Activated CD8-positive, alpha-beta memory T cell treated with anti-CD3 and anti-CD28 coated beads, Interleukin-2, amount 50 U/mL, for 24 hours (primary cell): ENCODE data around the gene AGAP1.

ENCODE experiments used
- DNase-seq: peaks from one replicate; pipeline ENCODE4 v3.0.0-alpha.2; 2020; ENCODE audit errors: extremely low read depth

The AGAP1 gene

DNA sequence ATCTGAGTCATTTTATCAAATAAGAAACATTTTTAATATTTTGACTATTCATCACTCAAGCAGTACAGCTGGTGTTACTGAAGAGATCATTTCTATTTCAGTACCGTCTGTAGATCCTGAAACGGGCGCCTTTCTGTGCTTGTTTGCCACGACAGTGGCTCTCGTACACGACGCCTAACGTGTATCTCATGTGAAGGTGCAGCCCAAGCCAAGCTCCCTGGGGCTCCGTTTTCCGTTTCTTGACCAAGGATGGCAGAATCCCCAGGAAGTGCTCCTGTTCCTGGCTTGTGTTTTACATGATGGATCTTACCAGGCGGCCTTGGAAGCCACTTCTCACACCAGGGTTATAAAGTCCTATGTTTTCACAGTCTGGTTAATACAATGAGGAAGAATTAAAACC lies 353.7 kb downstream of the AGAP1 start:
- no peak for DNase-seq

DNA sequence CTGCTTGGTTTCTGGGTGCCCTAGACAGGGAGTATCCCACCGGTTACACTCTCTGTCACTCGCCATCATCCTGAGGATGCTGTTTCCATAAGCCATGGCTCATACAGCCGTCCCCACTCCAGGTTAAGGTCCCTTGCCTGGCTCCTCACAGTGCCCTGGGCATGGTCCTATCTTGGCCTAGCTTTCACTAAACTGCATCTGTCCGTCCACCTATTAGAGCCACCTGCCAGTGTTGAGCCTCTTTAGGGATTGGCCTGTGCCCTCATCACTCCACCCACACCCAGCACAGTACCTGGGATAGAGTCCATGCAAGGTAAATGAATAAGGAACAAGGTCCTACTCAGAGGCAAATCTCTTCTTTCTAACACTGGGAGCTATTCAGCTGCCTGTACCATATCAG lies 354.2 kb downstream of the AGAP1 start:
- DNase-seq = no peak

DNA sequence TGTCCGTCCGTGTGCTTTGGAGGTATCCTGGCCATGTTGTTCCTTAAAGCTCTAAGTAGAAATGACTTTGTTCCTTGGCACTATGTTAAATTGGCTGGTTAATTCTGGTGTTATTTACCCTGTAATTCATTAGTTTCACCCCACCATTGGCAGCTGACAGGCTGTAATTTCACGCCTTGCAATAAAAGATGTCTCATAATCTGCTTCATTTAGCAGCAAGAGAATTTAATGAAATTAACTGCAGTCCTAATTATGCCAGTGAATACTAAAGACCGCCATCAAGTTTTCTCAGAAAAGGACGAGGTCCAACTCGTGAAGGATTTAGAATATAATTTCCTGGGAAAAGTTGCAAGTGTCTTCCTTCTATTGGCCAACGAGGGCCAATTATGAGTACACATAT lies 355.1 kb downstream of the AGAP1 start:
- no peak for DNase-seq

DNA sequence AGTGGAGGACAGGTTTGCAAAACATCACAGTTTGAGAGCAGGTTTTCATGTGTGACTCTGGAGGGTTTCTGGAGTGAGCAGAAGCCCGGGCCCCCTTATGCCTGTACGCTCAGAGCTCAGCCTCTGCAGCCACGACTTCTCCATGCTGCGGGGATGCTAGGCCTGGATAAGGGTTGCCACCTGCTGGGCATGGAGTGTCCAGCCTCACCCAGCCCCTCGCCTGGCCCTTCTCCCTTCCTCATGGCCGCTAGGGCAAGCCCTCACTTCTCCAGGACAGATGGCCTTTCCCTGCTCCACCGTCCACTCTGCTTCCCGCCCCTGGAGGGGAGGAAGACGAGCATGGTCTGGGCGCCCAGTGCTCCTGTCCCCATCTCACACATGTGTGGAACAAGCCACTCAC lies 355.6 kb downstream of the AGAP1 start:
- DNase-seq = no peak

DNA sequence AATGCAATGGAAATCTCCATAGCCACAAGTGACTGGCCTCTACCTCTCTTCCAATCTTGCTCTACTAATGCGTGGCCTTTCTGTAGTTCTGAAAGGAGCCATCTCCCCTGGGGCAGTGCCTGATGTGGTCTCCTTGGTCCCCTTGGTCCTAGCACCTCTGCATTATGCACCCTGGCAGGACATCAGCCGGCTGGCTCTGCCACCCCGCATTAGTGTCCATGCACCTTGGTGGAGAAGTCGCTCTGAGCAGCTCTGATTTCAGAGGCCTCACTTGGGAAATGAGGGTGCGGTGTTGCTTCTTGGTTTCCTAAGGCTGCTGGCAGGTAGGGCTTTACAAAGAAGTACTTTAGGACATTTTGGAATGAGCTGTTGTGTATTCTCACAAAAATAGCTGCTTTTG lies 356.4 kb downstream of the AGAP1 start:
- no peak for DNase-seq

DNA sequence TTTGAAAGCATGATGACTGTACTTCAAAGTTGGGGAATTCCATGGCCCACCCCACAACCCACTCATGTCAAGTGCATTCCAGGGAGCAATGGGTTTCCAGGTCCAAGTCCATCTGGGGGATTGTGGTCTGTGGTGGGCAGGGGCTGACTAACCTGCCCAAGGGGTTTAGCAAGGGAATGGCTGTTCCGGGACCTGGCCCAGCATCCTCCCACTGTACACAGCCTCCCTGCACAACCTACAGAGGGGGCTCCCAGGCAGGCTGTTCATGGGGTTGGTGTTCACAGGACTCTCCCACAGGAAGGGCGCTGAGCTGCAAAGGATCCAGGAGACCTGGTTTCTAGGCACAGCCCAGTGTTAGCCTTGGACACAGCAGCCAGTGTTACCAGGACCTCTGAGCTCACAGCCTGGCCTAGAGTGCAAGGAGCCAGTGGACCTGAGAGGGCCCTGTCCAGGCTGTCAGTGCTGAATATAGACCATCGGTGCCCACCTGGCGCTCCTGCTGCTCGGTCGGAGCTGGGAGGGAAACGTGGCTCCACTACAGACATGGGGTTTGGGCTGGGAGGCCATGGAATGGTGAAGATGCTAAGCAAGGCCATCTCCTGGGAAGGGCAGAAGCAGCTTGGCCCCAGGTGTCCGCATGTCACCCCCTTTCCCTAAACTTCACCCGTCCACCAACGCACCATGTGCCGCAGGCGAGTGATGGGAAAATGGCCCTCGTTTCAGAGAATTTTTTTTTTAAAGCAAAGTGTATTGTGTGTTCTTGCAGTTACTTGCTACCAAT lies 357.1 kb downstream of the AGAP1 start:
- DNase-seq = no peak

DNA sequence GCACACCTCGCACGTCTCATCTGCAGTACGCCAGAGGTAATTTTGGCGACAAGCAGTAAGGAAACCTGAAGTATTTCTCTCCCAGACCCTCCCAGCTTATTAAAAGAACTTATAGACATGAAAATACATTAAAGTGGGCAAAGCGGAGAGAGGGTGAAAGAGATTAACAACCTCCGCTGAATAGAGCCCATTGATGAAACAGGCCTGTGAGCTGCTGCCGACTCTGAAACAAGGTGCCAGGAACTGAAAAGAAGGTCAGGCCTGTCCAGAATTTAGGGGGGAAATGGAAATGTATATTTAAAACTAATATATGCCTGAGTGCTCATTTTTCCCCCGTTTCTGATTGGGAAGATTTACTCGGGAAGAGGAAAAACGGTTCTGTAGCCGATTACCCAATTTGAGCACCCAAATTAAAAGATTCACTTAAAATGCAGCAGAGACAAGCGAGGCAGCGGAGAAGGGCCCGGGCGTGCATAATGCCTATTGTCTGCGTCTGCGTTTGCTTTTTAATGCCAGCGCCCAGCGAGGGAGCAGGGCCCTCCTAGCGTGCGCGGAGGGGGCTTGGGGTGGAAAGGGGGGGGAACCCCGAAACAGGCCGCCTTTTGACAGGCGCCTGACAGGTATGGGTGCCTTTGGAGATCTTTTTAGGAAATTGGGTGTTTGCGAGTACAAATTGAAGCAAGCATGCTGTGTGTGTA lies 358.1 kb downstream of the AGAP1 start:
- no peak for DNase-seq

DNA sequence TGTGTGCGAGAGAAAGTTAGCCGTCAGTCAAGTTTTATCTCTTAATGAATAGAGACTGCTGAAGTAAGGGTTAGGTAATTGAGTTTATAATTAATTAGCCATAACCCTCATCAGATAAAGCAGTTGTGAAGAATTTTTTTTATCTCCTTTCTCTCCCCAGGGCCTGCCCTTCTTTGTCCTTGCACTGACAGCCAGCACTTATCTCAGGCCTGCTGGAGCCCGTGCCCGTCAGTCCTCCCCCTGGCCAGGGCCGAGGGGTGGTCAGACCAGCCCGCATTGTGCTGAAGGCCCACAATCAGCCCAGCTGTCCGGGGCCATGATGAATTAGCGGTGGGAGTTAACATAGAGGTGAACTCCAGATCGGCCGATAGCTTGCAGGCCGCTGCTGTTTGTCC lies 358.7 kb downstream of the AGAP1 start:
- DNase-seq = no peak

DNA sequence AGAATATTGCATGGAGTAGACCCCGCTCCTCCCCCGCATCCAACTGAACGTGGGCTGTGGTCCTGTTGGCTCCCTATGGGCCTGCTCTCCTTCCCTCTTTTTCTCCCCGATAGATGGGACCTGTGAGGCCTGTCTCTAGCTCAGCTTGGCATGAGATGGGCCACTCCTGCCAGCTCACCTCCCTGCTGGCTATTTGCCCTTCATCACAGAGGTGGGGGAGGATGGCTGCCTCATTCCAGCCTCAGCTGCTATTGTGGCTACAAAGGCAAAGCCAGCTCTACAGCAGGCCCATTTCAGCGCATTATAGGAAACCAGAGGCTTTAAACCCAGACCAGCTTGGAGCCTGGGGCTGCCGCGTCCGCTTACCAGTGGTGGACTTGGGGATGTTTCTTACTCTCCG lies 360.4 kb downstream of the AGAP1 start:
- DNase-seq = no peak

DNA sequence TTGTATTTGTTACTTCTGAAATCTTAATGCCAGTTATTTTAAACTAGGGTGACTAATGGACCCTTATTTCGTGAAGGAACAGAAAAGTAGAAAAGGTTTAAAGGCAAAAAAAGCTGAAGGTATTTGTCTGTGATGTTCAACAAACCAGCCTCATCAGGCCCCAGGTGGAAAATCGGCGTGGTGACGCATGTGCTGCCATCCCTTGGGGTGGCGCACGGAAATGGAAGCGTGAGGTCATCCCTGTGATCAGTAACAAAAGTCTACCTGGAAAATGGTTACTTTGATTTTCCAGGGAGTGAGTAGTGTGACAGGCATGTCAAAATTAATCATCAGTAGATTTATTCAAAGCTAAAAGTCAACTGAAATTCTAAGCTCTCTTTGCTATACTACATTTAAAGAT lies 361.2 kb downstream of the AGAP1 start:
- DNase-seq = no peak

DNA sequence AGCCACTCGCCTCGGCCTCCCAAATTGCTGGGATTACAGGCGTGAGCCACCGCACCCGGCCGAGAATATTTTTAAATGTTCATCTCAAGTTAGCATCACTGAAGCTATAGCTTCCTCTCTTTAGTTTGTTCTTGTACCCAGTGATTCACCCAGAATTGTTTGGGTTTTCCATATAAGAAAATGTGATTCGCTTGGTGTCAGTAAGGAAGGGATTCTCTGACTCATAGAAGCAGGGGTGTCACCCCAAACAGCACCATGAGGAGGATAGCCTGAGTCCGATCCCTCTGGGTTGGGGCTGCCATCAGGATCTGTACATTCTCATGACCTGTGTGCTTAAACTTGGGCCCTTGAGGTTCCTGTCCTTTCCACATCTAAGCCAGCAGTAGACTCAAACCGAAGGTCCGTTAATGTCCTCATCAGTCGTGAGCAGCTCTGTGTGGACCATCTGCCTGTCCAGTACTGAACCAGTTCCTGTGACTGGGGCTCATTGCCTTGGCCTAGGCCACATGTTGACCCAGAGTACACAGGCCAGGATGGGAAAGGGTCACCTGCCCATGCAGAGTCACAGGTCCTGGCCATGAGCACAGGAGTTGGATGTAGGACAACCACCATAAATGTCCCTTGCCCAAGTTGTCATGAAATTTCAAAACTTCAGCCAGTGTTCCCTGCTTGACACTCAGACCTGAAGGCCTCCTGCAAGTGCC lies 362.5 kb downstream of the AGAP1 start:
- no peak for DNase-seq

DNA sequence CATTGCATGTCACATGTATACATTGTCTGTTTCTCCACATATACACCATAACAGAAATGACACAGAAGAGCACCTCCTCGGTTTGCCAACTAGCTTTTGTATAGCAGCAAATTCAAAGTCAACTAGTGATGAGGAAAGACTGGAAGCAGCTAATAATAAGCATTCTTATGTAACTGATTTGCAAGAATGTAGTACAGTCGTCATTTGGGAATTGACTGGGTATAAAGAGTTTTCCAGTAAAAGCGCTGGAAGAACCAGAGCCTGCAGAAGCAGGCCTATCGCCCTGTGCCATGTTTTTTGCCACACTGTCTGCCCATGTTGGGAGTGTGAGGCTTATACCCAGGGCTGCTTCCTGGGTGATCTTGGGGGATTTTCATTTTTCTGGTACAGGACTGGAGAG lies 363.8 kb downstream of the AGAP1 start:
- no peak for DNase-seq

DNA sequence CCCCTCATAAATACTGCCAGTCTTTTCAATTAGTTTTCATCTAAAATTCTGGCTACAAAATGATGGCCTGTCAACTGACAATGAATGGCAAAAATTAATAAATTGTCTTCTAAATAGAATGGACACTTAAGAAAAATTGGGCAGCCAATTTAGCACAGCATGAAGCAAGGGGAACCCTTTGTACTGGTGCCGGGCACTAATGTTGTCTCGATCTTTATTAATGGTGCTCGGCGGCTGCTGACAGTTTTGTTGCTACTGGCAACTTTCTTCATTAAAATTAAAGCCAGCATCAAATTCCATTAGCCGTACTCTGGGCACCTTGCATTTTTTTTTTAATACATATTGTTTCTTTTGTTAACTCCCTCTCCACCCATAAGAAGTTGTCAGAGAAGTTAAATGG lies 365.0 kb downstream of the AGAP1 start:
- no peak for DNase-seq

DNA sequence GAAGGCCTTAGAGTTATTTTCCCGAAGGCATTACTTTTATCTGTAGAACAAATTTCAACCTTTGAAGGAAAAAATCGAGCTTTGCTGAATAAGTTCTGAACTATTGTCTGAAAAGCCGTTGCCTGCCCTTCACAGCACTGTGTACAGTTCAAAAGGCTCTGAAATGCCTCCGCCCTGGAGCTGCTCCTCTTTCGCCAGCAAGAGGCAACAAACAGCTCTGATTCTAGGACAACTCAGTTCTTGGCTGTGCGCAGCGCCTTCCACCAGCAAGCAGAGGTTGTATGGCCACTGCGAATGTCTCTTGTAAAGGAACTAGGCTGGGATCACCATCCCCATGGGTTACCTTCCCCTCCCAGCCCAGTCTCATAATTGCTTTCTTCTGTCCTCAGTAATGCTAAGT lies 365.8 kb downstream of the AGAP1 start:
- DNase-seq = no peak

DNA sequence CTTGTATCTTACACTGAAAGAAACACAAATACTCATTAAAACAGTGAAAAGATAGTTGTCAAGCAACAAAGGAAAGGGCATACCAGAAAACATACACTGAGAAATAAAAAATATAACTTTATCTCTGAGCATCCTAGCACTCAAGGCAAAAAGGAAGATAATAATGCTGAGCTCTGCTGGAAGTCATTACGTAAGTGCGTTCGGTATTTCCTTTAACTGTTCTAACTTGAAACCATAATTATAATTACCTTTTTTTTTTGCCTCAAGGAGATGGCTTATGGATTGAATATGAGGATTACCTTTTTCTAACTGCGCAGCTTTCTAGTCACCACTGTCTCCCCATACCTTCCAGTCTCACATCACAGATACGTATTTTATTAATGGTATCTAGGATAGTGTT lies 366.3 kb downstream of the AGAP1 start:
- no peak for DNase-seq

DNA sequence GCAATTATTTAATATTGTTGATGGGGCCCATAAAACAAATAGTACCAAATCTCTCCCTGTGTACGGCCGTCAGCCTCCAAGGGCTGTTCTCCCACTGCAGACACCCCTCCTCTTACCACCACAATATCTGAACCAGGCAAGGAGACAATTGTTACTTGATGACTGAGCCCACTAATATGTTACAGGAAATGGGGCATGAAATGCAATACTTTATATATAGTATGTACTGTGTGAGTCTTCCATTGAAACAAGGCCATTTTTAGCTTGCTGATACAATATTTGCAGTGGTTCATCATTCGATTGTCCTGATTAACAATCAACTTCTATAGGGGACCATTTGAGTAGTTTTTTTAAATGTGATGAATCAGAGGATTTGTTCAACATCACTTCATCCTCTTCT lies 367.0 kb downstream of the AGAP1 start:
- DNase-seq = no peak

DNA sequence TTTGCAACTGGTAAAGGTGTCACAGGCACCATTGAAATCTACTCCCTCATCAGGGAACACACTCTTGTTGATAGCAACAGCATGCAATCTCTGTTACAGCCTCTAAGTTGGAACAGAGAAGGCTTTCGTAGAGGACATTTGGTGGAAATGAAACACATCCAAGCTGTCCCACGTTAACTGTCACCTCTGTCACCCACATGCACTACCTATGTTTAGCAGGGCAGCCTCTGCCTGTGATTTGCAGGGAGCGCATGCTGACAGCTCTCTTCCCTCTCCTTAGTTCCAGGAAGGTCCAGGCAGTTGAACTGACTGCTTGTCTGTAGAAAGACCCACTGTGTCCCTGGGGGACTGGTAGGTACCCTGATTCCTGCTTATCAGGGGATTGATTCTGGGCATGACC lies 367.5 kb downstream of the AGAP1 start:
- no peak for DNase-seq

DNA sequence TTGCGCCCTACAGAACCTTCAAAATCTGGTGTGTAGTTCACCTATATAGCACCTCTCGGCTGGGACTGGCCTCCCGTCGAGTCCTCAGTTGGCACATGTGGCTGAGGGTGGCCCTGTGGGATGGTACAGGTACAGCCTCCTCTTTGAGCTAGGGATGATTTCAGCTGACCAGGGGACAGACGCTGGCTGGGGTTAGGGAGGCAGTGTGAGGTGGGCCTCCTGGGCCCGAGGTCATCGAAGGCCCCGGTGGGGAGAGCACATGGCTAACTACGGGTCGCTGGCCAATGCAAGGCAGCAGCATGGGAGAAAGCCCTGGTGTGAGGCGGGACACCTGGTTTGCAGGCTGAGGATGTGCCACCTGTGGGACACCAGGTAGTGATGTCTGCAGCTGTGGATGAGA lies 369.6 kb downstream of the AGAP1 start:
- DNase-seq = no peak

DNA sequence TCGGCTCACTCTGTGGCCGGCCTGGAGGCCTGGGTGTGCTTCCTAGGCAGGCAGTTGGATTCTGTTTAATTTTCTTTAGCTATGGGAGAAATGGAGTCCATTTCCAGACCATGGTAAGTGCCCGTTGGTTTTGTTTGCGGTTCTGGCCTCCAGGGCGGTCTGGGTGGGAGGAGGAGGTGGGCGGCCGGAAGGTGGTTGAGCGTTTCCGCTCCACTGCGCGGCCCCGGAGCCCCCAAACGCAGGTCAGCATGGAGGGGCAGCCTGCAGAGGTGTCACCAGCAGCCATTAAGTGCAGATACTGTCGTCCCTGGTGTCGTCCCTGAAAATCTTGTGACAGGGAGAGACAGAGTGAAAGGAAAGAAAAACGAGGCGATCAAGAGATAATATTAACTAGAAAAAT lies 370.5 kb downstream of the AGAP1 start:
- no peak for DNase-seq

DNA sequence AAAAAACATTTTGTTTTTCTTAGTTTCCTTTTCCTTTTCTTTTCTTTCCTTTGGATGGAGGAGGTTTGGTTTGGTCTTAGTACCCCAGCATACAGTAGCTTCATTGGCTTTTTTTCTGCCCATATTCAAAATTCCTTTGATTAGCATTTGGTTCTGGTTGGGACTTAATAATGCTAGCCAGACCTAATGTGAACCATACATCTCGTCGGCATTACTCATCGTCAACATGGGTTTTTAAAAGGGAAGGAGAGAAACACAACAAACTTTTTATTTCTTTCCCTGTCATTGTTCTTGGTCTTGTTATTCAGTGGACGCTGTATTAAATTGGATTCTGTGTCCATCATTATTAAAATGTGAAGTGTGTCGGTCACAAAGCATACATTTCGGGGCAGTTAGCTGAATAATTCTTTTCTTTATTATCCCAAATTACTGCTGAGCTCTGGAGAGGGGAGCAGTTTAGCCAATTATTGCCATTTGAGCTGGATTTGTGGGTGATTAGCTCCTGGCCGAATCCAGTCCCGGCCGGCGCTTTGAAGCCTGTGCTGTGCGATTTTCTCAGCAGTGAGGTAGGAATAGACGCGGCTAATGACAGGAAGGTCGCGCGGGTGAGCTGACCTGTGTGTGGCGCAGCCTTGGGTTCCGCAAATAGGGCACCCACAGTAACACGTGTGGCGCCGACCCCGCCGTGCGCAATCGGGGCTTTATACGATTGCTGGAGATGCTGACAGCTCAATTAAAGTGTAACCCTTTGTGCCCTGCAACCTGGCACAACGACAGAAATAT lies 371.1 kb downstream of the AGAP1 start:
- DNase-seq = no peak

DNA sequence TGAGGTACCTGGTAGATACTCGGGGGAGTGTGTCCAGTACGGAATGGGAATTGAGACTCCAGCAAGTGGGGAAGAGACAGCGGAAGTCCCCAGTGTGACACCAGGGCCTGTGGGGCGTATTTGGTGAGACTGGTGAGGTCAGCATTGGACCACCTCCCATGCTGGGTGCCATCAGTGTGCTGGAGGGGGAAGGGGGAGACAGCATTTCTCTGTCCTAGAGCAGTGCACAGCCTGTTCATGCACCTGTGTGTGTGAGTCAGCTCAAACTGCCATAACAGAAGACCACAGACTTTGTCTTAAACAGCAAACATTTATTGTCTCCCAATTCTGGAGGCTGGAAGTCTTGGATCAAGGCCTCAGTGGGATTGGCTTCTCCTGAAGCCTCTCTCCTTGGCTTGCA lies 372.5 kb downstream of the AGAP1 start:
- DNase-seq = no peak

DNA sequence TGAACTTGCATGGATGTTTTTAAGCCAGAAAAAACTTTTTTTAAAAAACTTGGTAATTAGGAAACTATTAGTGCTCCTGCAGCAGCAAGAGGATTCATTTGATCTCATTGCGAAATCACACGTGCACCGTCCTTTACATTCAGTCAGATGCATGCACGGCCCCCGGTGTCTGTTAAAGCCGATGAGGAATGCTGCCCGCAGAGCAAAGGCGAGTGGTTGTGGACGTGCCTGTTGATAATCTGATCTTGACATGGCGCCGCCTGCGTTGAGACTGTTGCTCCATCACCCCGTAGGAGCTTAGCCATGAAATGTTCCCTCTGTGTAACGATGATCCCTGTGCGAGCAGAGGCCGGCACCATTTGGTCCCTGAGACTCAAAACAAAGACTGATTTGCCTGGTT lies 374.4 kb downstream of the AGAP1 start:
- DNase-seq = no peak
